Mesothelial cell of epicardium (in vitro differentiated cells): Measurements from ENCODE around the gene TPPP3. TPM values are rescaled to one million over a fixed set of nuclear protein-coding genes. Genes with fewer than 3 reads are reported as not detected.

Experiments used
- DNase-seq, 2 experiments: peaks; one replicate each; pipeline ENCODE4 v3.0.0; 2021; ENCODE audit warnings: low spot score in 2 of 2; ENCODE audit not compliant: unreplicated experiment in 2 of 2
- H3K27ac Mint-ChIP-seq: 2 replicates; pipeline ENCODE4 v1.8.0; 2021; ENCODE audit warnings: mixed read lengths
- H3K27me3 Mint-ChIP-seq: 2 replicates; pipeline ENCODE4 v1.8.0; 2021; ENCODE audit warnings: low read depth, mixed read lengths
- H3K36me3 Mint-ChIP-seq: 2 replicates; pipeline ENCODE4 v1.8.0; 2021; ENCODE audit warnings: mixed read lengths
- H3K4me1 Mint-ChIP-seq: 2 replicates; pipeline ENCODE4 v1.8.0; 2021; ENCODE audit warnings: mixed read lengths
- H3K4me3 Mint-ChIP-seq: 2 replicates; pipeline ENCODE4 v1.8.0; 2021; ENCODE audit warnings: mild to moderate bottlenecking, moderate library complexity, mixed read lengths
- H3K9me3 Mint-ChIP-seq: 2 replicates; pipeline ENCODE4 v1.8.0; 2021; ENCODE audit warnings: mixed read lengths
- CTCF ChIP-seq: fragments of 200-600 bp; sonication (generic); IDR thresholded peaks from one replicate; pipeline ENCODE4 v1.5.0; 2021; ENCODE audit warnings: antibody characterized with exemption; ENCODE audit not compliant: unreplicated experiment
- total RNA-seq: library from RNA; stranded (reverse); gene quantifications from 3 replicates; pipeline ENCODE4 v1.2.1, GENCODE V29; 2021

TPPP3 gene
- 5.5 to 6.2 TPM (median 5.7 TPM) in 3 replicates for total RNA-seq

DNA sequence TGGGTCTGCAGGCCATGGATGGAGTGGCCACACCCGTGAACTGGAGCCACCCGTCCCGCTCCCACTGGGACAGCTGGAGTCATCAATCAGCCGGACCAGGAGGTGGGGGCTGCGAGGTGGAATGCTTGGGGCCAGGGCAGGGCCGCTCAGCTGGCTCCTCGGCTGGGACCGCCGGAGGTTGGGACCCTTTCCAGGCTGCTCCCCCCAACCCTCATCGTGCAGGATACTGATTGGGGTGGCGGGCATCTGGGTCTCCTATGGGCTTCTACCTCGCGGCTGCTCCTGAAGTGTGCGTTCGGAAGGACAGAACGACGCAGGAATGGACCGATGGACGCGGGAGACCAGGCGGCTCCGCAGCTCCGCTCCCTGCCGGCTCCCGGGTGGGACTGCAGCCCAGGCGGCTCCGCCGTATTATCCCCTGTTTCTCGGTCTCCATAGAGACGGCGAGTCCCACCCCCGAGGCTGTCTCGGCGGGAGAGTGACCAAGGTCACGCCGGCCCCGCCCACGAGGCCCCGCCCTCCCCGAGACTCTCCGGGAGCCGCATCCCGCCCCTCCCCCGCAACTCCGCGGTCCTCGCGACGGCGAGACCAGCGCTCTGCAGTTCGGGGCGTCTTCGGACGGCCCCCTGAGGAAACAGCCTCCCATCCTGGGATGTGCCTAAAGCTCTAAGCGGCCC lies at the start of gene TPPP3:
TPPP3 (minus strand) TSS at position 388 of the 677 bp plus-strand sequence. CDS start 2,387 bp downstream, outside the sequence.
- peak; percentile 65 to 74 for DNase-seq
- TF ChIP-seq CTCF, result peak; percentile 70
- no peak within 1 kb of the TSS for H3K27ac Mint-ChIP-seq
- H3K9me3 Mint-ChIP-seq, result no peaks in the 10 kb centered on the region
- peaks cover 68% of the 10 kb centered on the region for H3K27me3 Mint-ChIP-seq
- H3K4me3 Mint-ChIP-seq, result peak within 1 kb of the TSS; percentile 50
- H3K36me3 Mint-ChIP-seq, result no peaks in the 10 kb centered on the region
- H3K4me1 Mint-ChIP-seq, result peaks cover 22% of the 10 kb centered on the region

DNA sequence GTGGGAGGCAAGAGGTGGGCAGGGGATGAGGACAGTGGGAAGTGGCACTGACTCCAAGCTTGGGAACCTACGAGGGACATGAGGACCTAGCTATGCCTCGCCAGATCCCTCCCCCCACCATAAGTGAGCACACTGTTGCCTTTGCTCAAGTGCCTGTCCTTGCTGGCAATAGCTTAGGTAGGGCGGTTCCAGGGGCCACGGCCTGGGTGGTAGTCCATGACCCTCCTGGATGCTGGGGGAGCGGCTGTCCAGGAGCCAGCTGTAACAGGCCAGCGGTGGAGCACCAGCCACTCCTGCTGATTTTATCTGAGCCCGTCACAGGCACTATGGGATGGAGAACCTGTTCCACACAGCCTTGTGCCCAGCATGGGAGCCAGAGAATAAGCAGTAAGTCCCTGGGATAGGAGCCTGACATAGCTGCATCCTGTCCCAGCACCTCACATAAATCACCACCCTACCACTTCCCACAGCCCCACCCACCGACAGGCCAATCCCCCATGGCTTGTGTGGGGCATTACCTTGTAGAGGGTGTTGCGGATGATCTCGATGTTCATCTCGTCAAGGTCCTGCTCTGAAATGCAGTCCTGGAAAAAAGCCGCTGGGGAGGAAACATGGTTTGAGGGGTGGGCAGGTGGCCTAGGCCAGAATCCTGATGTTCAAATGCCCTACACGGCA lies 49.4 kb upstream of the TPPP3 start:
- no peak for DNase-seq
- no peak overlapping the region for H3K27ac Mint-ChIP-seq
- no peak for TF ChIP-seq CTCF
- H3K36me3 Mint-ChIP-seq, result no peaks in the 10 kb centered on the region
- no peak overlapping the region for H3K4me3 Mint-ChIP-seq
- no peaks in the 10 kb centered on the region for H3K27me3 Mint-ChIP-seq
- no peaks in the 10 kb centered on the region for H3K4me1 Mint-ChIP-seq
- H3K9me3 Mint-ChIP-seq, result no peaks in the 10 kb centered on the region

DNA sequence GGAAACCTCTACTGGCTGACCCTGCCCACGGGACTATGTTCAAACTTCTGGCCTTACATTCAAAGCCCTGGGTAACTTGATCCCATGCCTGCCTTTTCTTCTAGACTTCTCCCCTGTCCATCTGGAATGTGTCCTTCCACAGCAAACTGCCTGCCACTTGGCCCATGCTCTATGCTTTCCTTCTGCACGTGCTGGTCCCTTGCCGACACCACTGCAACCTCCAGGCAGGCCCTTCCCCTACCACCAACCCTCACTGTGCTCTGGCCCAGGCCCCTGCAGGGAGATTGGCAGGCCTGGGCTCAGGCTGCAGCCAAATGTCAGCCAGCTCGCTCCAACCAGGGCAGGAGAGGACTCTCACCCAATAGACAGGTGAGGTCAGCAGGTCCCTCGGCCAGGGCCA lies 48.6 kb upstream of the TPPP3 start:
- Mint-ChIP-seq H3K27me3 (no peaks in the 10 kb centered on the region), H3K4me3 (no peak overlapping the region), H3K27ac (no peak overlapping the region), H3K36me3 (peaks cover 2% of the 10 kb centered on the region), H3K9me3 (no peaks in the 10 kb centered on the region), H3K4me1 (no peaks in the 10 kb centered on the region)
- DNase-seq, result no peak
- no peak for TF ChIP-seq CTCF

DNA sequence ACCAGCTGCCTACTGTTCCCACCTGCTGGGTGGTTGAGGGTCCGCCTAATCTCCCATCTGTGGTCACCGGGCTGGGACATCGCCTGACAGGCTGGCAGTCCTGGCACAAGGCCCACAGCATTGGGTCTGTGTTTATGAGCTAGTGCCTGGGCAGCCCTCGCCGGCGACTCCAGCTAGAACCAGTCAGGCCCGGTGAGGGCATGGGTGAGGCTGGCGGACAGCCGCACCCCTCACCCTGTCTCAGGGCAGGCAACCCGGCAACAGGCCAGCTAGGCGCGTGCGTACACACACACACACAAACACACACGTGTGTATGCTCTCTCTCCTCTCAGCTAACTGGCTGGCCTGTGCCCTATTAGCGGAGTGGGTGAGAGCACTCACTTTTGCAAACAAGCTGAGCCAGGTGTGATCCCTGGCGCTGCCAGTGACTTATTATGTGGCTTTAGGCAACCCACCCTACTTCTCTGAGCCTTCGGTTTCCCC lies 48.0 kb upstream of the TPPP3 start:
- TF ChIP-seq CTCF, result no peak
- H3K4me3 Mint-ChIP-seq, result no peak overlapping the region
- H3K27me3 Mint-ChIP-seq, result no peaks in the 10 kb centered on the region
- DNase-seq, result no peak
- H3K27ac Mint-ChIP-seq, result no peak overlapping the region
- H3K9me3 Mint-ChIP-seq, result no peaks in the 10 kb centered on the region
- H3K4me1 Mint-ChIP-seq, result no peaks in the 10 kb centered on the region
- H3K36me3 Mint-ChIP-seq, result peaks cover 3% of the 10 kb centered on the region

DNA sequence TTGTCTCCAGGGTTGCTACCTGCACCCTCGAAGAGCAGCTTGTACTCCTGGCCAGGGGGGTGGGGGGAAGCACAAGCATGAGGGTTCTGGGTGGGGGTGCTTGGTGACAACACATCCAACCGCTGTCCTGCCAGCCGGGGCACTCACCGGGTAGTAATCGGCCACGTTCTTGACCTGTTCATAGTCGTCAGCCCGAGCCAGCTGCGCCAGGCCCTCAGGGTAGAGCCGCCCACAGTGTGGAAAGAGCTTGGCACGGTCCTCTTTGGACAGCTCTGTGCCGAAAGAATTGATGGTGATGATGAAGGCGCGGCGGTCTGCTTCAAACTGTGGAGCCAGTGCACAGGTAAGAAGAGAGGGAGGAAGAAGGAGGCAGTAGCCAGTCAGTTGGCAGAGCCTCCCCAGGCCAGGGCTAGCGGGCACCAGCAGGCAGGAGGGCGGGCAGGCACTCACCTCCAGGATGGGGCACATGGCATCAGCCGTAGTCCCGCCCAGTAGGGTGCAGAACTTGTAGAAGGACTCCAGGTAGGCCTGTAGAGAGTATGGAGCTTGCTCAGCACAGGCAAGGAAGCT lies 45.6 kb upstream of the TPPP3 start:
- peaks cover 3% of the 10 kb centered on the region for H3K36me3 Mint-ChIP-seq
- H3K27me3 Mint-ChIP-seq, result no peaks in the 10 kb centered on the region
- DNase-seq, result no peak
- no peak for TF ChIP-seq CTCF
- H3K27ac Mint-ChIP-seq, result no peak overlapping the region
- no peaks in the 10 kb centered on the region for H3K4me1 Mint-ChIP-seq
- no peak overlapping the region for H3K4me3 Mint-ChIP-seq
- H3K9me3 Mint-ChIP-seq, result no peaks in the 10 kb centered on the region
